Vagina (tissue), 2 donors: ENCODE results near the gene ATP1B3.

Experiments
- POLR2A ChIP-seq, 2 donors: fragments of 450-650 bp; IDR thresholded peaks; one replicate each; pipeline ENCODE4 v1.6.1; 2017; ENCODE audit warnings: antibody characterized with exemption in 2 of 2, mild to moderate bottlenecking in 2 of 2, moderate library complexity in 2 of 2
- POLR2AphosphoS5 ChIP-seq, 2 donors: sonication (generic); formaldehyde crosslinking; IDR thresholded peaks; one replicate each; pipeline ENCODE4 v1.9.0; 2017; ENCODE audit warnings: antibody characterized with exemption in 2 of 2, mild to moderate bottlenecking in 2 of 2, low read depth in 1 of 2; ENCODE audit not compliant: insufficient read depth in 1 of 2
- TF ChIP-seq, protein P1 (sequence below), 3 experiments: fragments of 450-650 bp in 2 of 3; fragments of 200-600 bp in 1 of 3; sonication (generic) in 1 of 3; IDR thresholded peaks; one replicate each; pipeline ENCODE4 v1.5.1; 2017 to 2019; ENCODE audit warnings: antibody characterized with exemption in 3 of 3, mild to moderate bottlenecking in 2 of 3, moderate library complexity in 2 of 3

DNA sequence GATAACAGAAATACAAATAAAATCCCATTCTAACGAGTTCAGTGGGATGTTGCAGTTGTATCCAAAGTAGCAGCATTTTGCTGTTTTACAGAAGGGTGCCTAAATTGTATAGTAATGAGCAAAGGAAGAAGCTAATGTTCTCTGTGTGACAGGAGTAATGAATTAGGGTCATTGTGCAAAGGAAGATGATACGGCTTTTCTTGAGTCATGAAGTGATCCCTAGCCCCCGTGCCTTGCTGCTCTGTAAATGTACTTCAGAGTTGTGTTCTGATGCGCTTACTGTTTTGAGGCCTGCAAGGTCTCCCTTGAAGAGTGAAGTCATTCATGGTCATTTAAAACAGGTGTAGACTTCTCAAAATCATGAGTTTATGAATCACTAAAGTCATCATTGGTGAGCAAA is 37.9 kb downstream of the ATP1B3 start:
- TF ChIP-seq, protein P1, sequence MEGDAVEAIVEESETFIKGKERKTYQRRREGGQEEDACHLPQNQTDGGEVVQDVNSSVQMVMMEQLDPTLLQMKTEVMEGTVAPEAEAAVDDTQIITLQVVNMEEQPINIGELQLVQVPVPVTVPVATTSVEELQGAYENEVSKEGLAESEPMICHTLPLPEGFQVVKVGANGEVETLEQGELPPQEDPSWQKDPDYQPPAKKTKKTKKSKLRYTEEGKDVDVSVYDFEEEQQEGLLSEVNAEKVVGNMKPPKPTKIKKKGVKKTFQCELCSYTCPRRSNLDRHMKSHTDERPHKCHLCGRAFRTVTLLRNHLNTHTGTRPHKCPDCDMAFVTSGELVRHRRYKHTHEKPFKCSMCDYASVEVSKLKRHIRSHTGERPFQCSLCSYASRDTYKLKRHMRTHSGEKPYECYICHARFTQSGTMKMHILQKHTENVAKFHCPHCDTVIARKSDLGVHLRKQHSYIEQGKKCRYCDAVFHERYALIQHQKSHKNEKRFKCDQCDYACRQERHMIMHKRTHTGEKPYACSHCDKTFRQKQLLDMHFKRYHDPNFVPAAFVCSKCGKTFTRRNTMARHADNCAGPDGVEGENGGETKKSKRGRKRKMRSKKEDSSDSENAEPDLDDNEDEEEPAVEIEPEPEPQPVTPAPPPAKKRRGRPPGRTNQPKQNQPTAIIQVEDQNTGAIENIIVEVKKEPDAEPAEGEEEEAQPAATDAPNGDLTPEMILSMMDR (IDR thresholded peaks at IDR 0.05) = no peak
- no peak for TF ChIP-seq POLR2AphosphoS5 (IDR thresholded peaks at IDR 0.05; ENCODE audit: insufficient read depth in 1 of 2, low read depth in 1 of 2)
- no peak for TF ChIP-seq POLR2A (IDR thresholded peaks at IDR 0.05)
